HG03432 (cell line): Measurements from ENCODE around the gene DEGS1.

ENCODE experiments used
- ATAC-seq: cut with Tn5 transposase; IDR thresholded peaks from one replicate; pipeline ENCODE4 v1.9.1; 2021; ENCODE audit warnings: mild to moderate bottlenecking, moderate library complexity; ENCODE audit not compliant: unreplicated experiment

The DEGS1 gene

GRCh38 chr1:224182866-224183590 lies at the start of gene DEGS1:
TSS of gene DEGS1 (plus strand) at chr1:224183240. CDS start at chr1:224183337, 97 bp downstream.
- ATAC-seq, result peak; percentile 75

GRCh38 chr1:224133741-224134299 lies 49.2 kb upstream of the DEGS1 start:
- no peak for ATAC-seq

GRCh38 chr1:224137518-224137917 lies 45.5 kb upstream of the DEGS1 start:
- ATAC-seq, result no peak

DNA sequence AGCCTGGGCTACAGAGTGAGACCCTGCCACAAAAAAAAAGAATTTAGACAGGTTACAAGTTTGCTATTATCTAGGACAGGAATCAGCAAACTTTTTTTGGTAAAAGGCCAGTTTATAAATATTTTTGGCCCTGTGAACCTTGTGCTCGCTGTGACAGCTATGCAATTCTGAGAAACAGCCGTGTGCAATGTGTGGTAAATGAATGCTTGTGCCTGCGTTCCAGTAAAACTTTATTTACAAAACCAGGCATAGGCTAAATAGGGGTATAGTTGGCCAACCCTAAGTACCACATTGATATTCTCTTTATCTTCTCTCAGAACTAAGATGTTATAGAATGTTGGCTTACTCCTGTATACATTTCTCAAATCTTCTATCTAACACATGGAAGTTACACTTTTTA lies 44.8 kb upstream of the DEGS1 start:
- ATAC-seq, result no peak

DNA sequence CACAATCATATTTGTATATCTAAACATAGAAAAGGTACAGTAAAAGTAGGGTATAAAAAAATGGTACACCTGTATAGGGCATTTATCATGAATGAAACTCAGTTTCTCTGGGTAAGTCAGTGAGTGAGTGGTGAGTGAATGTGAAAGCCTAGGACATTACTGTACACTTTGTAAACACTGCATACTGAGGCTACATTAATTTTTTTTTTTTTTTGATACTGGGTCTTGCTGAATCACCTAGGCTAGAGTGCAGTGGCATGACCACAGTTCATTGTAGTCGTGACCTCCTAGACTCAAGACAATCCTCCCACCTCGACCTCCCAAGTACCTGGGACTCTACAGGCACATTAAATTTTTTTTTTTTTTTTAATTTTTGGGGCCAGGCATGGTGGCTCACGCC lies 41.3 kb upstream of the DEGS1 start:
- ATAC-seq, result no peak

DNA sequence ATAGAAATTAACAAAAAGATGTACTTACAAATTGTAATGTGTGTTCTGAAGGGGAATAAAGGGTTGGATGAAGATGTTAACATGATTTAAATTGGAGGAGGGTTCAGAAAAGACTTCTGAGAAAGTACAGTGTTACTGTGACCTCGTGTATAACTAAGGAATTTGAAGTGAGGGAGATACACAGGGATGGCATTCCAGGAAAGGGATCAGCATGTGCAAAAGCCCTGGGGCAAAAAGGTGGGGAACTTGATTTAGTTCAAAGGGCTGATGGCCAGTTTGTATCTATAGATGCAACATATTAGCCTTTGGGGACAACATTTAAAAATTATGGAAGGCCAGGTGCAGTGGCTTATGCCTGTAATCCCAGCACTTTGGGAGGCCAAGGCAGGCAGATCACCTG lies 33.3 kb upstream of the DEGS1 start:
- no peak for ATAC-seq

- no peak for ATAC-seq
Measured at GRCh38 chr1:224151117-224151516, 31.9 kb upstream of the DEGS1 start.

DNA sequence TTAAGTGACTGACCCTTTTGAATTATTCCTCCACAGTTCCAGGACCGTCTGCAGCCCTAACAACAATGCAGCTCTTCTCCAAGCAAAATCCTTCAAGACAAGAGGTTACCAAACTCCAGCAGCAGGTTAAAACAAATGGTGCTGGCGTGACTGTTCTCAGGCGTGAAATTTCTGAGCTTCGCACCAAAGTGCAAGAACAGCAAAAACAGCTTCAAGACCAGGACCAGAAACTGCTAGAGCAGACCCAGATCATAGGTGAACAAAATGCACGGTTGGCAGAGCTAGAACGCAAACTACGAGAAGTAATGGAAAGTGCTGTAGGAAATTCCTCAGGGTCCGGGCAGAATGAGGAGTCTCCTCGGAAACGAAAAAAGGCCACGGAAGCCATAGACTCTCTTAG lies 25.7 kb upstream of the DEGS1 start:
- ATAC-seq, result no peak

DNA sequence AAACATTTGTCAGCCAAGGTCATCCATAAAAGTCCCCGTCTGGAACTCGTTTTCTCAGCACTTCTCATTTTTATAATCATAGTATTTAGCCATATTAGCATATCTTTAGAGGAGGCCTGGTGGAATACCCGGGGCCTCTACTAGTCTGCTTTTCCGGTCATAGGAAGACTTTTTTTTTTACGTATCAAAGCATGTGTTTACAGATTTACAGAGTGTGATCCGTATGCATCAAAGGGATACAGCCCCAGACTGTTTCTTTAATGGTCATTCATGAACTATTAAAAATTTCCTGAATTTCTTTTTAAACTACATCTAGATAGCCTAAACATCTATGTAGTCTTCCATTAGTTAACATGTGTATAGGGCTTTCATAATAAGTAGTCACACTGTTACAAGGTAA lies 23.5 kb upstream of the DEGS1 start:
- ATAC-seq, result no peak

GRCh38 chr1:224160171-224160682 lies 22.8 kb upstream of the DEGS1 start:
- no peak for ATAC-seq

DNA sequence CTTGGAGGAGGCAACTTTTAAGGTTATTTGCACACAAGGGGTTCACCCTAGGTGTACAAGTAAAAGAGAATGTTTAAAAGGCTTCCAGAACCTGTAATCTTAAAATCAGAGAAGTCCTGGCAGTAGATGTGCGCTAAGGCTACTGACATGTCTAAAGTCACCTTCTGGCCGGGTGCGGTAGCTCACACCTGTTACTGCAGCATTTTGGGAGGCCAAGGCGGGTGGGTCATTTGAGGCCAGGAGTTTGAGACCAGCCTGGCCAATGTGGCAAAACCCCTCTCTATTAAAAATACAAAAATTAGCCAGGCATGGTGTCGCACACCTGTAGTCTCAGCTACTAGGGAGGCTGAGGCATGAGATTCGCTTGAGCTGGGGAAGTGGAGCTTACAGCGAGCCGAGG lies 20.3 kb upstream of the DEGS1 start:
- ATAC-seq, result no peak

DNA sequence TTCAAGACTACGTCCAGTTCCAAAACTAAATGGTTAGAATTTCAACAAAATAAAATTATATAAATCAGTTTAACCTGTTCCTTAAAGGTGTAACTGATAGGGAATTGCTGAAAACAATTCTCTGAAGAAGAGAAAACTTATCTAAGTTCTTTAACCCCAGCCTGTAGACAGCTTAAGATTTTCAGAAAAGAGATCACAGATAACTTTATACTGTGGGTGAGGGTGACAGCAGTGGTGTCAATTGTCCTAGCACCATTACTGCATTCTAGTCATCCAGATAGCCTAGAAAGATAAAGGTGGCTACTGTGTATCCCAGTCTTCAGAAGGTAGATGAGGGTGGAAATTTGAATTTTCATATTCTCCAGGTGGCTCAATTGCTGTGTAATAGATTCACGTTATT lies 19.7 kb upstream of the DEGS1 start:
- ATAC-seq, result no peak

DNA sequence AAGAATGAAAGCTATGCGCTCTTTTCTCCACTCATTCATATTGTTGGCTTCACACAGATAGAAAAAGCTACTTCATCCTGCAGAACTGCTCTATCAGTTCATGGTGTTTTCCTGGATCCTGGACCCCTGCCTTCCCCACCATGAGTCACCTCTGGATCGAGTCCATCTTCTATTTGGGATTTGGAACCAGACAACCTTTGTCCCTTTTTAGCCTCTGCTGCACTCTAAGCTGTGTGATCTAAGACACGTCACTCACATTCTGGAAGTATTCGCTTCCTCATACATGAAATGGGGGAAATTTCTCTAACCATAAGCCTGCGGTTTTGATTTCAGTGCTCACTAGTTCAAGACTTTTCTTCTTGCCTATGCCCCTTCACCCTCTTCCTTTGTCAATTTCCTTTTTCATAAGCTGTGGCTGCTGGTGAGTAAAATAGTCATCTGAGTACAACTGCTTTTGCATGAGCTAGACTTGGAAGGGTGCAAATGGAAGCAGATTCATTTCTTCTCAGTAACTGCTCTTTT lies 14.1 kb upstream of the DEGS1 start:
- ATAC-seq, result peak; percentile 95

DNA sequence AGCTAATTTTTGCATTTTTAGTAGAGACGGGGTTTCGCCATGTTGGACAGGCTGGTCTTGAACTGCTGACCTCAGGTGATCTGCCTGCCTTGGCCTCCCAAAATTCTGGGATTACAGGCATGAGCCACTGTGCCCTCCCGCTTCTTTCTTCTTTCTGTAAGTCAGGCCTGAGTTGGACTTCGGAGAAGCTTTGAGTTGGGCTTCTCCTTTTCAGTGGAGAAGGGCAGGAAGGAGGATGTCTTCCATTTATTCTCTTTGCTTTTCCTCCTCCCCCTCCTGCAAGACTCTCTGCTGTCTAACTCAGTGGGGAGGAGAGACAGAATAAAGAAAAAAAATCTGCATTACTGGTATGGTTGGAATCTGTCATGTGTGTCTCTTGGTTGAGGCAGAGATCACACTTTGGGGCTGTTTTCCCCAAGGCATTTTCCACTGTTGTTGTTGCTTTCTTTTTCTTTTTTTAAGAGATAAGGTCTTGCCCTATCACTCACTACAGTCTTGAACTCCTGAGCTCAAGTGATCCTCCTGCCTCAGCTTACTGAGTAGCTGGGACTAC lies 13.2 kb upstream of the DEGS1 start:
- ATAC-seq, result no peak

GRCh38 chr1:224170343-224170742 lies 12.7 kb upstream of the DEGS1 start:
- ATAC-seq, result no peak

DNA sequence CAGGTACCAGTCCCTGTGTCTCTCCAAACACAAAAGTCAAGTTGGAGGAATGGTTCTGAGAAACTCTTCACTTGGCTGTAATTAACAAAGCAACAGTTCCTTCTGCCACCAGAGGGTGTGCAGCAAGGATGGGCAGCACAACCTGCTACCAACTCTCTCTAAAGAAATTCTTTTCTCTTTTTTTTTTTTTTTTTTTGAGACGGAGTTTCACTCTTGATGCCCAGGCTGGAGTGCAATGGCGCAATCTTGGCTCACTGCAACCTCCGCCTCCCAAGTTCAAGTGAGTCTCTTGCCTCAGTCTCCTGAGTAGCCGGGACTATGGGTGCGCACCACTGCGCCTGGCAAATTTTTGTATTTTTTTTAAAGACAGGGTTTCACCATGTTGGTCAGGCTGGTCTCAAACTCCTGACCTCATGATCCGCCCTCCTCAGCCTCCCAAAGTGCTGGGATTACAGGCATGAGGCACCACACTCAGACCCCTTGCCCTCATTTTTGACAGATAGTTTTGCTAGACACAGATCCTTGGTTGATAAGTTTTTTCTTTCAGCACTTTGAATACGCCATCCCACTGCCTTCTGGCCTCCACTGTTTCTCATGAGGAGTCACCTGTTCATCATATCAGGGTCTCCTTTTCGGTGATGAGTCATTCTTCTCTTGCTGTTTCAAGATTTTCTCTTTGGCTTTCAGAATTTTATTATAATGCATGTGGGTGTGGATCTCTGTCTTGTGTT lies 12.1 kb upstream of the DEGS1 start:
- no peak for ATAC-seq

GRCh38 chr1:224172229-224172628 lies 10.8 kb upstream of the DEGS1 start:
- no peak for ATAC-seq

- no peak for ATAC-seq
Measured at GRCh38 chr1:224173523-224173922, 9.5 kb upstream of the DEGS1 start.

- ATAC-seq, result no peak
Measured at GRCh38 chr1:224175617-224176016, 7.4 kb upstream of the DEGS1 start.

DNA sequence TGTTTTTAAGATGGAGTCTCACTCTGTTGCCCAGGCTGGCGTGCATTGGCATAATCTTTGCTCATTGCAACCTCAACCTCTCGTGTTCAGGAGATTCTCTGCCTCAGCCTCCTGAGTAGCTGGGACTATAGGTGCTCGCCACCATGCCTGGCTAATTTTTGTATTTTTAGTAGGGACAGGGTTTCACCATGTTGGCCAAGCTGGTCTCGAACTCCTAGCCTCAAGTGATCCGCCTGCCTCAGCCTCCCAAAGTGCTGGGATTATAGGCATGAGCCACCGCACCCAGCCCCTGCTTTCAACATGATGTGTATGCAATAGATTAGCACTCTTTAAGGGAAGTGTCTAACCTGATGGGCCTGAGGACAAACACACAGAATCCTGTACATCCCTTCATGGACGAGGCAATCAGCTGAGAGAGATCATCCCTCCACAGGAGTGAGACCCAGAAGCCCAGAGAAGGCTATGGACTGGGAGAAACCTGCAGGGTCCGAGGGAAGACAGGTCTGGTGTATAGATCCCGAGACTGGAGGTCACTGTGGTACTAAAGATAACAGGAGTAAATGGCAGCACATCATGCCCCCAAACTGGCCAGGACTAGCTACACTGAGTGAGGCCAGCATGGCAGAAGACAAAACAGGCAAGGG lies 5.6 kb upstream of the DEGS1 start:
- ATAC-seq, result no peak

GRCh38 chr1:224178894-224179293 lies 4.1 kb upstream of the DEGS1 start:
- no peak for ATAC-seq
